ENCODE data around the gene CDH26.

GRCh38 chr20:59942245-59942644 lies 16.0 kb upstream of the CDH26 start:
- no peak for TF ChIP-seq TCF7L2 (IDR thresholded peaks at IDR 0.05; ENCODE audit: low read depth, low read length)
- no peak for TF ChIP-seq JUND (CRISPR knock-in tag; IDR thresholded peaks at IDR 0.05)
- no peak for TF ChIP-seq KDM6A (CRISPR knock-in tag; IDR thresholded peaks at IDR 0.05; ENCODE audit: low read depth)
- no peak for TF ChIP-seq POLR2A (IDR thresholded peaks at IDR 0.05; ENCODE audit: insufficient read depth in 1 of 2, low read depth in 2 of 2, low read length in 2 of 2)
- no peak for TF ChIP-seq HDAC2 (CRISPR knock-in tag; IDR thresholded peaks at IDR 0.05)
- TF ChIP-seq, protein P1, sequence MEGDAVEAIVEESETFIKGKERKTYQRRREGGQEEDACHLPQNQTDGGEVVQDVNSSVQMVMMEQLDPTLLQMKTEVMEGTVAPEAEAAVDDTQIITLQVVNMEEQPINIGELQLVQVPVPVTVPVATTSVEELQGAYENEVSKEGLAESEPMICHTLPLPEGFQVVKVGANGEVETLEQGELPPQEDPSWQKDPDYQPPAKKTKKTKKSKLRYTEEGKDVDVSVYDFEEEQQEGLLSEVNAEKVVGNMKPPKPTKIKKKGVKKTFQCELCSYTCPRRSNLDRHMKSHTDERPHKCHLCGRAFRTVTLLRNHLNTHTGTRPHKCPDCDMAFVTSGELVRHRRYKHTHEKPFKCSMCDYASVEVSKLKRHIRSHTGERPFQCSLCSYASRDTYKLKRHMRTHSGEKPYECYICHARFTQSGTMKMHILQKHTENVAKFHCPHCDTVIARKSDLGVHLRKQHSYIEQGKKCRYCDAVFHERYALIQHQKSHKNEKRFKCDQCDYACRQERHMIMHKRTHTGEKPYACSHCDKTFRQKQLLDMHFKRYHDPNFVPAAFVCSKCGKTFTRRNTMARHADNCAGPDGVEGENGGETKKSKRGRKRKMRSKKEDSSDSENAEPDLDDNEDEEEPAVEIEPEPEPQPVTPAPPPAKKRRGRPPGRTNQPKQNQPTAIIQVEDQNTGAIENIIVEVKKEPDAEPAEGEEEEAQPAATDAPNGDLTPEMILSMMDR (CRISPR knock-in tag; IDR thresholded peaks at IDR 0.05): no peak
- TF ChIP-seq, protein P2, sequence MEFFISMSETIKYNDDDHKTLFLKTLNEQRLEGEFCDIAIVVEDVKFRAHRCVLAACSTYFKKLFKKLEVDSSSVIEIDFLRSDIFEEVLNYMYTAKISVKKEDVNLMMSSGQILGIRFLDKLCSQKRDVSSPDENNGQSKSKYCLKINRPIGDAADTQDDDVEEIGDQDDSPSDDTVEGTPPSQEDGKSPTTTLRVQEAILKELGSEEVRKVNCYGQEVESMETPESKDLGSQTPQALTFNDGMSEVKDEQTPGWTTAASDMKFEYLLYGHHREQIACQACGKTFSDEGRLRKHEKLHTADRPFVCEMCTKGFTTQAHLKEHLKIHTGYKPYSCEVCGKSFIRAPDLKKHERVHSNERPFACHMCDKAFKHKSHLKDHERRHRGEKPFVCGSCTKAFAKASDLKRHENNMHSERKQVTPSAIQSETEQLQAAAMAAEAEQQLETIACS (CRISPR knock-in tag; IDR thresholded peaks at IDR 0.05): no peak
- TF ChIP-seq EP300 (IDR thresholded peaks at IDR 0.05; ENCODE audit: low read depth in 2 of 2, low read length in 2 of 2): no peak
- no peak for TF ChIP-seq EP300 (CRISPR knock-in tag; IDR thresholded peaks at IDR 0.05; ENCODE audit: borderline replicate concordance)
- TF ChIP-seq USF2 (IDR thresholded peaks at IDR 0.05; ENCODE audit: low read depth, low read length): no peak
- TF ChIP-seq USF2 (CRISPR knock-in tag; IDR thresholded peaks at IDR 0.05; ENCODE audit: borderline replicate concordance): no peak
- TF ChIP-seq ZNF326 (CRISPR knock-in tag; IDR thresholded peaks at IDR 0.05; ENCODE audit: borderline replicate concordance): no peak
- TF ChIP-seq, protein P3, sequence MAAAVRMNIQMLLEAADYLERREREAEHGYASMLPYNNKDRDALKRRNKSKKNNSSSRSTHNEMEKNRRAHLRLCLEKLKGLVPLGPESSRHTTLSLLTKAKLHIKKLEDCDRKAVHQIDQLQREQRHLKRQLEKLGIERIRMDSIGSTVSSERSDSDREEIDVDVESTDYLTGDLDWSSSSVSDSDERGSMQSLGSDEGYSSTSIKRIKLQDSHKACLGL (CRISPR knock-in tag; IDR thresholded peaks at IDR 0.05): no peak
- TF ChIP-seq PAXIP1 (CRISPR knock-in tag; conservative IDR thresholded peaks at IDR 0.05): no peak
- no peak for TF ChIP-seq E2F1 (CRISPR knock-in tag; IDR thresholded peaks at IDR 0.05)

Data from HepG2 (cell line).